ENCODE results near the gene BPHL. TPM values are rescaled to one million over a fixed set of nuclear protein-coding genes. Genes with fewer than 3 reads are reported as not detected.
"Not testable (repeated sequence)": the region's sequence is repeated elsewhere in the genome, so short reads cannot be mapped to it uniquely, and the experiment has no call there.

BPHL gene
- polyA plus RNA-seq, 1 donor from 2014 or later = 74.9 TPM

- H3K9me2 ChIP-seq (ENCODE audit: insufficient read depth, low read length); H3K4me3 ChIP-seq (ENCODE audit: low read length); H4K20me1 ChIP-seq (ENCODE audit: insufficient read depth); H3K27ac ChIP-seq (ENCODE audit: low read length); H2AFZ ChIP-seq (ENCODE audit: low read depth, low read length); H3K4me2 ChIP-seq (ENCODE audit: low read length); H3K9ac ChIP-seq (ENCODE audit: low read length); H3K9me3 ChIP-seq (ENCODE audit: low read length); H3F3A ChIP-seq (ENCODE audit: insufficient read depth, low read length, poor library complexity, severe bottlenecking); H3K79me2 ChIP-seq (replicated peaks; ENCODE audit: insufficient read depth, low read length); H3K27me3 ChIP-seq (ENCODE audit: insufficient read depth, low read depth, low read length); H3K36me3 ChIP-seq (ENCODE audit: insufficient read depth, low read length): not testable (repeated sequence)
Observed at GRCh38 chr6:3173636-3174089, 55.2 kb downstream of the BPHL start.

GRCh38 chr6:3175715-3176402 lies 57.3 kb downstream of the BPHL start:
- Histone ChIP-seq H2AFZ (ENCODE audit: low read depth, low read length) (no peak overlapping the region), H4K20me1 (ENCODE audit: insufficient read depth) (no peaks in the 10 kb centered on the region), H3K4me3 (ENCODE audit: low read length) (no peak overlapping the region), H3K27ac (ENCODE audit: low read length) (no peak overlapping the region), H3F3A (ENCODE audit: insufficient read depth, low read length, poor library complexity, severe bottlenecking) (no peaks in the 10 kb centered on the region), H3K27me3 (ENCODE audit: insufficient read depth, low read depth, low read length) (no peaks in the 10 kb centered on the region), H3K9ac (ENCODE audit: low read length) (no peak overlapping the region), H3K36me3 (ENCODE audit: insufficient read depth, low read length) (no peaks in the 10 kb centered on the region), H3K9me2 (ENCODE audit: insufficient read depth, low read length) (no peaks in the 10 kb centered on the region), H3K4me2 (ENCODE audit: low read length) (no peak overlapping the region), H3K79me2 (replicated peaks; ENCODE audit: insufficient read depth, low read length) (no peaks in the 10 kb centered on the region), H3K9me3 (ENCODE audit: low read length) (no peaks in the 10 kb centered on the region)
- TF ChIP-seq POLR2AphosphoS5 (IDR thresholded peaks at IDR 0.05) (no peak), TAF1 (IDR thresholded peaks at IDR 0.05; ENCODE audit: low read depth) (no peak), MXI1 (conservative IDR thresholded peaks at IDR 0.05; ENCODE audit: poor library complexity, severe bottlenecking) (no peak), SMC3 (conservative IDR thresholded peaks at IDR 0.05; ENCODE audit: poor library complexity) (no peak), CTCF (IDR thresholded peaks at IDR 0.05; ENCODE audit: poor library complexity, severe bottlenecking) (no peak), EP300 (conservative IDR thresholded peaks at IDR 0.05; ENCODE audit: poor library complexity, severe bottlenecking) (no peak), RAD21 (conservative IDR thresholded peaks at IDR 0.05) (no peak), REST (IDR thresholded peaks at IDR 0.05; ENCODE audit: borderline replicate concordance) (no peak), EZH2 (IDR thresholded peaks at IDR 0.05; ENCODE audit: borderline replicate concordance, insufficient read depth, low read length, poor library complexity, severe bottlenecking) (no peak)
